Gastrocnemius medialis (tissue), 4 donors: ENCODE results near the gene FMO4.

Experiments used
- CTCF ChIP-seq, 5 experiments: fragments of 450-650 bp in 3 of 5; fragments of 200-600 bp in 2 of 5; sonication (generic) in 2 of 5; IDR thresholded peaks in 4 of 5; conservative IDR thresholded peaks in 1 of 5; 1 replicate in 4 of 5; 2 replicates in 1 of 5; pipeline ENCODE4 v1.5.1; 2016 to 2019; ENCODE audit warnings: antibody characterized with exemption in 5 of 5, mild to moderate bottlenecking in 3 of 5, moderate library complexity in 3 of 5
- POLR2A ChIP-seq, 2 donors: fragments of 450-650 bp; IDR thresholded peaks; one replicate each; pipeline ENCODE4 v1.6.1; 2017; ENCODE audit warnings: antibody characterized with exemption in 2 of 2, mild to moderate bottlenecking in 2 of 2, moderate library complexity in 2 of 2

GRCh38 chr1:171355727-171356126 lies 41.7 kb downstream of the FMO4 start:
- TF ChIP-seq CTCF (IDR thresholded peaks at IDR 0.05 in 4 of 5, conservative IDR thresholded peaks at IDR 0.05 in 1 of 5) (no peak), POLR2A (IDR thresholded peaks at IDR 0.05) (no peak)
